ENCODE data around the gene PTPRG.

- no peak for TF ChIP-seq ESRRA (IDR thresholded peaks at IDR 0.05; ENCODE audit: low read length)
- no peak for TF ChIP-seq RCOR1 (conservative IDR thresholded peaks at IDR 0.05; ENCODE audit: low read depth, low read length)
- TF ChIP-seq NFYB (IDR thresholded peaks at IDR 0.05; ENCODE audit: insufficient read depth, low read depth, low read length): no peak
- no peak for TF ChIP-seq E2F4 (IDR thresholded peaks at IDR 0.05; ENCODE audit: low read depth, low read length)
- no peak for TF ChIP-seq CTCF (IDR thresholded peaks at IDR 0.05 in 2 of 3, conservative IDR thresholded peaks at IDR 0.05 in 1 of 3; ENCODE audit: control insufficient read depth in 2 of 3, extremely low read depth in 1 of 3, insufficient read depth in 1 of 3, low read depth in 3 of 3, low read length in 3 of 3)
- no peak for TF ChIP-seq MTA3 (IDR thresholded peaks at IDR 0.05; ENCODE audit: borderline replicate concordance, low read length)
- no peak for TF ChIP-seq EZH2 (IDR thresholded peaks at IDR 0.05; ENCODE audit: borderline replicate concordance, control insufficient read depth, low read depth, low read length)
- no peak for TF ChIP-seq KDM1A (IDR thresholded peaks at IDR 0.05; ENCODE audit: borderline replicate concordance)
- TF ChIP-seq POLR2A (IDR thresholded peaks at IDR 0.05; ENCODE audit: low read depth, low read length): no peak
Observed at GRCh38 chr3:61932499-61932898, 371.1 kb downstream of the PTPRG start.
